ENCODE data around the gene RPS4Y1.
"Not testable (repeated sequence)": the region's sequence is repeated elsewhere in the genome, so short reads cannot be mapped to it uniquely, and the experiment has no call there.

RPS4Y1 gene

DNA sequence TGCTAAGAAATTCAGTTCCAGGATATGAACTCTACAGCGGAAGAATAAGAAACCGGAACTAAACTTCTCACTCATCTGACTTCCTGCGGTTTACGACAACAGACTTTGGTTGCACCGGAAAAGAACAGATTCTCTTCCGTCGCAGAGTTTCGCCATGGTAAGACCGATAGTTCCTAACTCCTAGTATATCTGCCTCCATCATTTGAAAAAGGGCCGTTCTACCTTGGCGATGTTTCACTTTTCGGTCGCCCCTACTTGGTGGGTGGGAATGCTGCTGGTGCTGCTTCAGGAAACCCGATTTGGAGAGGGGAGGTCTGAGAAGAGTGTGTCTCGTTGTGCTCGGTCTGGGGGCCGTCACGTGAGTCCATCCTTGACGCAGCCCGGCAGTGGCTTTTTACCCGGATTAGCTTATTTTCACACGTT, at the start of gene RPS4Y1:
Gene RPS4Y1 (plus strand): TSS at position 132 of the 423 bp plus-strand sequence. CDS start 23 bp downstream, at position 155.
- DNase-seq: peak; percentile 19

DNA sequence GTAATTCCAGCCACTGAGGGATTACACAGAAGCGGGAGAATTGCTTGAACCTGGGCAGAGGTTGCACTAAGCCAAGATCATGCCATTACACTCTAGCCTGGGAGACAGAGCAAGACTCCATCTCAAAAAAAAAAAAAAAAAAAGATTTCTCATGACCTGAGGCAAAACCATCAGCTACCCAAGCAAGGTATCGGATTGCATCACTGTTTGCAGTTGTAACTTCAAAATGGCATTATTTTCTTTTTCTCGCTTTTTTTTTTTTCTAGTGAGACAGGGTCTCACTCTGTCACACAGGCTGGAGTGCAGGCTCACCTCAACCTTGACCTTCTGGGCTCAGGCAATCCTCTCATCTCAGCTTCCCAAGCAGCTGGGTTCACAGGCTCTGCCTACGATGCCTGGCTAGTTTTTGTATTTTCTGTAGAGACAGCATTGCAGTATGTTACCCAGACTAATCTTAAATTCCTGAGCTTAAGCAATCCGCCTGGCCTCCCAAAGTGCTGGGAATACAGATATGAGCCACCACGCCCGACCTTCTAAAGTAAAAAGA, 44.4 kb upstream of the RPS4Y1 start:
- DNase-seq: no peak

DNA sequence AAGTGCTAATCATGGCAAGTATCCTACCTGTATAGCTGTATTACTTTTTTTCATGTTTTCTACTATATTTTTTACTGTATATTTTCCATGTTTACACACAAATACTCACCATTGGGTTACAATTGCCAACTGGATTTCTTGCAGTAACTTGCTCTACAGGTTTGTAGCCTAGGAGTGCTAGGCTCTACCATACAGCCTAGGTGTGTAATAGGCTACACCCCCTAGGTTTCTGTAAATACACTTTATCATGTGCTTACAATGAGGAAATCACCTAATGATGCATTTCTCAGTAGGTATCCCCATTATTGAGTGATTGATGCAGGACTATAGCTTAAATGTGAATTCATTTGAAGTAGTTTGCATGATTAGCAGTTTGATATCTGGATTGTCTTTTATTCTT, 43.4 kb upstream of the RPS4Y1 start:
- DNase-seq: no peak

GRCh38 chrY:2800246-2800645, 41.2 kb upstream of the RPS4Y1 start:
- DNase-seq: no peak

GRCh38 chrY:2817146-2817896, 24.1 kb upstream of the RPS4Y1 start:
- not testable (repeated sequence) for DNase-seq

GRCh38 chrY:2824471-2824870, 16.9 kb upstream of the RPS4Y1 start:
- DNase-seq: no peak

DNA sequence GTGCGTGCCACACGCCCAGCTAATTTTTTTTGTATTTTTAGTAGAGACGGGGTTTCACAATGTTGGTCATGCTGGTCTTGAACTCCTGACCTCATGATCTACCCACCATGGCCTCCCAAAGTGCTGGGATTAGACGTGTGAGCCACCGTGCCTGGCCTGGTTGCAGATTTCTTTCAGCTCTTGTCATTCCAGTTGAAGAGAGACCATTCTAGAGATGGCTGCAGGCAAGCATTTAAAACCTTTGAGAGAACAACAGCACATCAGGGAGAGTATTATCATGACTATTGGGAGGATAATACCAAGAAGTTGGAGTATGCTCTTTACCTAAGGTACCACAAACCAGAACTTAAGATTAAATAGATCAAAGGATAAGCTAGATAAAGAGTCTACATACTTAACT, 12.9 kb upstream of the RPS4Y1 start:
- DNase-seq: no peak

DNA sequence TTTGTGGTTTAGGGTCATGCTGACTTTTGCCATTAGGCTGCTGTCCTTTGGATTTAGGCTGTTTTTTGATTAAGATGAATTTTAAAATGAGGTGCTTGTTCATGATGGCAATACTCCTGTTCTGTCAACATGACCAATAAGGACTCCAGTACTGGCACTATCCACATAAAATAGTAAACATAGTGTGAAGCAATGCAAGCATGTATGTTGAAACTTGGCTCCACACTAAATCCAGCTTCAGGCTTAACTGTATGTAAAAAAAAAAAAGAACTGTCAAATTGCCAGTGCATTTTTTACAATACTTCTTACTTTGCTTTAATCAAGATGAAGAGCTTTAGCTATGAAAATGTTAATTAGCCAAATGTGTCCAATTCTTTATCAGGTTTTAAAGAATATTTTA, 6.2 kb upstream of the RPS4Y1 start:
- DNase-seq: no peak

- no peak for DNase-seq
These were observed 4.3 kb upstream of the RPS4Y1 start for GRCh38 chrY:2837078-2837477.

- no peak for DNase-seq
These were observed 3.5 kb upstream of the RPS4Y1 start for GRCh38 chrY:2837932-2838331.

- no peak for DNase-seq
These were observed 5.4 kb downstream of the RPS4Y1 start for GRCh38 chrY:2846791-2847190.

GRCh38 chrY:2848384-2848783, 7.0 kb downstream of the RPS4Y1 start:
- DNase-seq: no peak

DNA sequence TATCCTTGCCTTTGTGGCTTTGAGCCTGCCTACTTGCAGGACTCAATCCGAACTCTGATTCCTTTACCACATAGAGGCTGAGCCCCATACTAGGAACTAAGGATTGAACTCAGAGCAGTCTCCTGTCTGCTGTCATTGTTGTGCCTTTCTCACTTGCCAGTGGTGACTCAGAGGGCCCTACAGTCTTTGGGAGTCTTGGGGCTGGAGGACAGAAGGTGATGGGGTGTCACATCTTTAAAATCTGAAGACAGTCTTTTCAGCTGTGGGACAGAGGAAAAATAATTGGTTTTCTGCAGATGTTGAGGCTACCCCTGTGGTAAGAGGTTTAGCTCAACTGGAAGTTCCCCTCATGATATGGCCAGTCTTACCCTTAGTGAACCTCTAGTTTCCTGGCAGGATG, 8.0 kb downstream of the RPS4Y1 start:
- no peak for DNase-seq

DNA sequence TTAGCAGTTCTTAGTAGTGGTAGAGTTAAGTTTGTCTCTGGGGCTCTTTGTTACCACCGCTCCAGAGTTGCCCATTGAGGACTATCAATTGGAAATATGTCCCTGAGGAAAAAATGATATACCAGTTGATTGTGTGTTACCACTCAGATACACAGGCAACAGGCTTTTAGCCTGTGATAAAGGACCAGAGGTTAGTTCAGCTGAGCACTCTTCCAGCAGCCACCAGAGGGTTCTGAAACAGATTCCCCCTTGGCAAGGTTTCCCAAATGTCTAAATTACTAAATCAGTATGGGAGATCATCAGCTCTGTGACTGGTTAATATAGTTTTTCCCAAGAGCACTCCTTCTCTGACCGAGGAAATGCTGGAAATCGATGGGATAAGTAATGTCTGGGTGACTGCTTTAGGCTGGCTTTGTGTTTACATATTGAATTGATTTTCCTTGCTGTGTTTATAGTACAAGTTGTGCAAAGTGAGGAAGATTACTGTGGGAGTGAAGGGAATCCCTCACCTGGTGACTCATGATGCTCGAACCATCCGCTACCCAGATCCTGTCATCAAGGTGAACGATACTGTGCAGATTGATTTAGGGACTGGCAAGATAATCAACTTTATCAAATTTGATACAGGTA, 12.9 kb downstream of the RPS4Y1 start:
- DNase-seq: no peak

DNA sequence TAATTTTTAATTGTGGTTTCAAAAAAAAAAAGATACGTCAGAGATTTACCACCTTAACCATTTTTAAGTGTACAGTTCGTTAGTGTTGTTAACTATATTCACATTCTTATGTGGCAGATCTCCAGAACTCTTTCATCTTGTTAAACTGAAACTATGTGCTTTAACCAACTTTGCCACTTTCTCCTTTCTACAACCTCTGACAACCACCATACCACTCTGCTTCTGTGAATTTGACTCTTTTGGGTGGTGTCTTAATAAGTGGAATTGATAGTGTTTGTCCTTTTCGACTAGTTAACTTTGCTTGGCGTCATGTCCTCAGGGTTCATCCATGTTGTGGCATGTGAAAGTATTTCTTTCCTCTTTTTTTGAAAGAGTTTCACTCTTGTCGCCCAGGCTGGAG, 15.7 kb downstream of the RPS4Y1 start:
- no peak for DNase-seq

GRCh38 chrY:2857686-2858085, 16.3 kb downstream of the RPS4Y1 start:
- no peak for DNase-seq

GRCh38 chrY:2859782-2860181, 18.4 kb downstream of the RPS4Y1 start:
- no peak for DNase-seq

- DNase-seq: no peak
These were observed 19.1 kb downstream of the RPS4Y1 start for GRCh38 chrY:2860511-2860910.

DNA sequence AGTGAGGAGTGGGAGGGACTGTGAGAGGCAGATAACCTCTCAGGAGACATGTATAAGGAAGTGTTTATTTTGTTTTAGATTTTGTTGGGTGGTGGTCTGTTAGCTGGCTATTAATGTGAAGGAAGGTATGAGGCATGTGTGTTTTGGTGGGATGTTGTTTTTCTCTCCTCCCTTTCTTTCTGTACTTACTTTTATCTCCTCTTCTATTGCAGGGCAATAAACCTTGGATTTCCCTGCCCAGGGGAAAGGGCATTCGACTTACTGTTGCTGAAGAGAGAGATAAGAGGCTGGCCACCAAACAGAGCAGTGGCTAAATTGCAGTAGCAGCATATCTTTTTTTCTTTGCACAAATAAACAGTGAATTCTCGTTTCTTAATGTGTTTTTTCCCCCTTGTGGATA, 25.2 kb downstream of the RPS4Y1 start:
- DNase-seq: no peak

- DNase-seq: no peak
These were observed 26.1 kb downstream of the RPS4Y1 start for GRCh38 chrY:2867469-2867868.

GRCh38 chrY:2868035-2868607, 26.7 kb downstream of the RPS4Y1 start:
- no peak for DNase-seq

GRCh38 chrY:2872234-2872633, 30.8 kb downstream of the RPS4Y1 start:
- DNase-seq: not testable (repeated sequence)

DNA sequence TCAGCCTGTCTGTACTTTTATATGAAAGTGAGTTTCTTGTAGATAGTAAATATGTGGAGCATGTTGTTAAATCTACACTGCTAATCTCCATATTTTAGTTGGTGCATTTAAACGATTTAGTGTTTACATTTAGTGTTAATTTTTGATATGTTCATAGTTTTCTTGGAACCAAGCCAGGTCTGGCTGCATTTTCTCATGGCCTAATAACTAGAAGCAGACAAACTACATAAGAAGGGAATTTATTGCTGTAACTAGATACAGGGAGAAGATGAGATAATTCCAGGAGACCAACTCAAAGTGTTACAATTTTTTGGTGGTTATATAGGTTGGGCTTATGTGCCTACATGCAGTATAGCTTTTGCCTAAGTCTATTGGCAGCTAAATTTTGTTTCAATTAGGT, 32.8 kb downstream of the RPS4Y1 start:
- DNase-seq: no peak

DNA sequence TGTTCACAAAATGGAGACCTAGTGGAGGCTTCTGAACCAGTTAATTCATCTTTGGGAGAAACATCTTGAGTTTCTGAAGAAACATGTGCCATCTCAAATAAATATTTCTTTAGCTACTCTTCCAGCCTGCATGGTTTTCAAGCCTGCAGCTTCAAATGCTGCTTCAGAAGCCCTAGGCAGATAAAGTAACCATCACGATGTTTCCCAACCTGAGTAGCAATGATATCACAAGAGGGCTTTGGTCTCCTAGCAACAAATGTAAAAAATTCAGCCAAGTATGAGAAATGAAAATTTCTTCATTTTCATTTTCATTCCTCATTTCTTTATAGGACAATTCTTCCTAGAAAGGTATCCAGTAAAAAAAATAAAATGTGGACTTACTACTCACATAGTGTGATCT, 42.2 kb downstream of the RPS4Y1 start:
- no peak for DNase-seq

All from activated CD4-positive, alpha-beta T cell treated with anti-CD3 and anti-CD28 coated beads for 1 hour (primary cell).